ENCODE measurements around the gene FIS1.

DNA sequence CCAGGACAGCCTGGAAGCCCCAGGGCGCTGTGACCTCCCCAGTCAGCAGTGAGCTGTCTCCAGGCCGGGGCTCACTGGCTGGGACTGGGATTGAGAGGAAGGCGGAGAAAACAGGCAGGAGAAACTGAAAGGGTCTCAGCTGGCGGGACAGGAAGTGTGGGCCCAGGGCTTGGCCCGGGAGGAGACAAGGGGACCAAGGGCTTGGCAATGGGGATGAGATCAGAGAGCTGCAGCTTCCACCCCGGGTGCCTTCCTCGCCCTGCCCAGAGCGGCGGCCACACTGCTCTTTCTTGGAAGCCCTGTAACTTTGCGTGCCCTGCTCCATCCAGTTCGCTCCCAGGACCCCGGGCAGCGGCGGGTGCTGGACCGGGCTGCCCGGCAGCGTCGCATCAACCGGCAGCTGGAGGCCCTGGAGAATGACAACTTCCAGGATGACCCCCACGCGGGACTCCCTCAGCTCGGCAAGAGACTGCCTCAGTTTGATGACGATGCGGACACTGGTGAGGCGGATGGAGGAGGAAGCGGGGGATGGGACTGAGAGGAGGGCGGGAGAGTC lies 22.5 kb downstream of the FIS1 start:
- TF ChIP-seq, protein P1, sequence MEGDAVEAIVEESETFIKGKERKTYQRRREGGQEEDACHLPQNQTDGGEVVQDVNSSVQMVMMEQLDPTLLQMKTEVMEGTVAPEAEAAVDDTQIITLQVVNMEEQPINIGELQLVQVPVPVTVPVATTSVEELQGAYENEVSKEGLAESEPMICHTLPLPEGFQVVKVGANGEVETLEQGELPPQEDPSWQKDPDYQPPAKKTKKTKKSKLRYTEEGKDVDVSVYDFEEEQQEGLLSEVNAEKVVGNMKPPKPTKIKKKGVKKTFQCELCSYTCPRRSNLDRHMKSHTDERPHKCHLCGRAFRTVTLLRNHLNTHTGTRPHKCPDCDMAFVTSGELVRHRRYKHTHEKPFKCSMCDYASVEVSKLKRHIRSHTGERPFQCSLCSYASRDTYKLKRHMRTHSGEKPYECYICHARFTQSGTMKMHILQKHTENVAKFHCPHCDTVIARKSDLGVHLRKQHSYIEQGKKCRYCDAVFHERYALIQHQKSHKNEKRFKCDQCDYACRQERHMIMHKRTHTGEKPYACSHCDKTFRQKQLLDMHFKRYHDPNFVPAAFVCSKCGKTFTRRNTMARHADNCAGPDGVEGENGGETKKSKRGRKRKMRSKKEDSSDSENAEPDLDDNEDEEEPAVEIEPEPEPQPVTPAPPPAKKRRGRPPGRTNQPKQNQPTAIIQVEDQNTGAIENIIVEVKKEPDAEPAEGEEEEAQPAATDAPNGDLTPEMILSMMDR (IDR thresholded peaks at IDR 0.05): no peak
- TF ChIP-seq POLR2A (IDR thresholded peaks at IDR 0.05): no peak
